Head of caudate nucleus (tissue), 42 donors: Measurements from ENCODE around the gene CST9.
"Not testable (repeated sequence)": the region's sequence is repeated elsewhere in the genome, so short reads cannot be mapped to it uniquely, and the experiment has no call there.

Source experiments
- DNase-seq, 42 donors: peaks; one replicate each; pipeline versions ENCODE4 v3.0.0 to v3.0.0-alpha.2; 2020 to 2021; ENCODE audit warnings: mixed read lengths in 7 of 42
- intact Hi-C: fragments of 100-400 bp; cut with DNase I; formaldehyde crosslinking; loops from one replicate; pipeline ENCODE4 v1.15.0; 2022

Gene CST9

GRCh38 chr20:23627501-23627900 lies 21.8 kb upstream of the CST9 start:
- intact Hi-C loops = no loop called here
- no peak for DNase-seq

DNA sequence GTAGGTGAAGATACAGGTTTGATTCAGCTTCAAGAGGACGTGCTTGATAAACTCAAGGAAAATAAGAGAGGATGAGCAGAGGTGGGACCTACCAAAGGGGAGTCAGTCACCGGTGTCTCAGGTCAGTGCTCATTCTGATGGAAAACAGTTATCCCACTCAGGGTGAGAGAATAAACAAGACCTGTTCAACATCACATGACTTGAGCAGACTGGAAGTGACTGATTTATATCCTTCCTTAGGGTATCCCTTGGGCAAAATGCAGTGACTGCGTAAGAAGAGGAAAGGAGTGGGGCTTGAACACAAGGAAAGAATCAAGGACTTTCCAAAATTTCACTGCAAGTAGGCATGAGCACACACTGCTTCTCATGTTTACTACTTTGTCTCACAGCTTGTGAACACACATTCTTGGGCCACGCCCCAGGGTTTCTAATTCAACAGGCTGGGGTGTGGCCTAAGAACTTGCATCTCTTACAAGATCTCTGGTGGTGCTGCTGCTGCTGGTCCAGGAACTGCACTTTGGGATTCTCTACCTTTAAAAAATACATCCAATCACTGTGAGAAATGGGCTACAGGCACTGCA lies 20.4 kb upstream of the CST9 start:
- intact Hi-C loops = no loop called here
- peak in 1 of 42 donors; percentile 17 for DNase-seq

DNA sequence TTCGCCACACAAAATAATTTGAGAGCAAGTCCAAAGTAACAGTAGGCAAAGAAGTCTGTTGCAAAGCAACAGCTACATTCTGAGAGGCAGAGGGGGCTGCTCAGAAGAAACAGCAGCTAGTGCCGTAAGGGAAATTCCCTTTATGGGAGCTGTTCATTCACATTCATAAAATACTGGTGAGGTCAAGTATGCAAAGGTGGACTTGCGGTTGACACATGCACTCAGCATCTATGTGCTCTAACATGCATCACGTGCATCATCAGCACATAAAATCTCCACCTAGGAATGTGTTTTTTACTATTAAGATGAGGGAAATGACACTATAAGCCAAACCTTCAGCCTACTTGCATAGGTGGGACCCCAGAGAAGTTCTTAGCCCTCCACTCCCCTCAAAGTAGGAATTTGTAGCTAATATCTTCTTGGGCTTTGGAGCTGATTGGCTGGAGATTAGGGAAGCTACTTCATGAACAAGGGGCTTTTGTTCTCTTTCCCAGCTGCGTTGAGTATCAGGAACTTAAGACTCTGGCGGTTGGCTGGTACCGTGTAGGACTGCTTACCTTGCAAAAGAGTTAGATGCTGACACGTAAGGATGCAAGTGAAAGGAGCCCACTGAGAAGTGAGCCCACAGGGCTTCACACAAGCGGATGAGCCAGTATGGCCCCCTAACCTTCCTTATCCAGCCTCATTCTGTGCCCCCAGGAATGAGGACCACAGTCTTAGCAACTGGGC lies 19.7 kb upstream of the CST9 start:
- intact Hi-C loops = no loop called here
- DNase-seq = peak in 1 of 42 donors; percentile 25

- DNase-seq = no peak
- intact Hi-C loops = no loop called here
Observed at GRCh38 chr20:23624324-23624691, 18.6 kb upstream of the CST9 start.

GRCh38 chr20:23623666-23624323 lies 18.1 kb upstream of the CST9 start:
- intact Hi-C loops = no loop called here
- no peak for DNase-seq

DNA sequence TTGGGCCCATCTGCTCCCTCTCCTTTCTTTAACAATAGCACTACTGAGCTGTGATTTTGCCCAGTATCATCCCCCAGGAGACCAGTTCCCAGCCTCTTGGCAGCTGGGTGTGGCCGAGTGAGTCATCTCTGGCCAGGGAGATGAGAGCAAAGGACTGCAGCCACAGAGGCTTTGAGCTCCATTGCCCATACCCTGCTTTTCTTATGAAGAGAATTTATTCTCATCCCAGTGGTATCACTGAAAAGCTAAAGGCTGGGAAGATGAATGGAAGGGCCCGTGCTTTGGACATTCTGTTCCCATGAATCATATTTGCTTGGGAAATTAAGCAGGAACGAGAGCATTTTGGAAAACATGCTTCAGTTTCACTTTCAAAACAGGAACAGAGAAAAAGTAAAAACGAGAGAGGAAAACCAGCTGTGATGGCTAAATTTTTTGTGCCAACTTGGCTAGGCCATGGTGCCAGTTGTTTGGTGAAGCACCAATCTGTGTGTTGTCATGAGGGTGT lies 17.2 kb upstream of the CST9 start:
- peak in 6 of 42 donors; percentile 39 to 81 (median 60) for DNase-seq
- intact Hi-C loops = no loop called here

GRCh38 chr20:23622401-23622800 lies 16.7 kb upstream of the CST9 start:
- DNase-seq, intact Hi-C loops: not testable (repeated sequence)

DNA sequence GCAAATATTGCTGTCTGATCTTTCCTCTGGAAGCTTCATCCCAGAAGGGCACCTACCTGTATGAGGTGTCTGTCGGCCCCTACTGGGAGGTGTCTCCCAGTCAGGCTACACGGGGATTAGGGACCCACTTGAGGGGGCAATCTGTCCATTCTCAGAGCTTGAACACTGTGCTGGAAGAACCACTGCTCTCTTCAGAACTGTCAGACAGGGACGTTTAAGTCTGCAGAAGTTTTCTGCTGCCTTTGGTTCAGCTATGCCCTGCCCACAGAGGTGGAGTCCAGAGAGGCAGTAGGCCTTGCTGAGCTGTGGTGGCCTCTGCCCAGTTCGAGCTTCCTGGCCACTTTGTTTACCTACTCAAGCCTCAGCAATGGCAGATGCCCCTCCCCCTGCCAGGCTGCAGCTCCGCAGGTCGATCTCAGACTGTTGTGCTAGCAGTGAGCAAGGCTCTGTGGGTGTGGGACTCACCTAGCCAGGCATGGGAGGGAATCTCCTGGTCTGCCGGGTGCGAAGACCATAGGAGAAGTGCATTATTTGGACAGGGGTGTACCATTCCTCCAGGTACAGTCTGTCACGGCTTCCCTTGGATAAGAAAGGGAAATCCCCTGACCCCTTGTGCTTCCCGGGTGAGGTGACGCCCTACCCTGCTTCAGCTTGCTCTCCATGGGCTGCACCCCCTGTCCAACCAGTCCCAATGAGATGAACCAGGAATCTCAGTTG lies 15.1 kb upstream of the CST9 start:
- intact Hi-C loops = not testable (repeated sequence)
- DNase-seq = peak in 1 of 42 donors; percentile 21

DNA sequence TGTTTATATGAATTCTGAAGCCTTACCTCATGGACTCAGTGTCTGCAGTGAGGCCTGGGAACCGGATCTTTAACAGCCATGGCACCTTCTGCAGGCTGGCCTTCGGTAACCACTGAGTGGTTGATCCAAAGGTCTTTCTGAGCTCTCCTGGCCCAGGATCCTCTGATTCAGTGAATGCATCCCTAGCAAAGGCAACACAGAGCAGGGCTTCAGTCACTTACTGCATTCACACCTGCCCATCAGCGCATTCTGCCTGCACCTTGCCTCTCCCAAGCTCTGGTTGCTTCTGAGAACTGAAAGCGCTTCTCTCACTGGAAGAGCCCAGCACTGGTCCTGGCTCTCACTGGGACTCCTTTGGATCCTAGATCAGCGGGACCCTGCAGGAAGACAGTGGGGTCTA lies 8.4 kb upstream of the CST9 start:
- DNase-seq = peak in 1 of 42 donors; percentile 36
- intact Hi-C loops = no loop called here

- intact Hi-C loops = no loop called here
- DNase-seq = peak in 7 of 42 donors; percentile 26 to 58 (median 44)
Observed at GRCh38 chr20:23613676-23614075, 8.0 kb upstream of the CST9 start.

GRCh38 chr20:23612396-23612795 lies 6.7 kb upstream of the CST9 start:
- DNase-seq = peak in 2 of 42 donors; percentile 34 to 42
- intact Hi-C loops = no loop called here

DNA sequence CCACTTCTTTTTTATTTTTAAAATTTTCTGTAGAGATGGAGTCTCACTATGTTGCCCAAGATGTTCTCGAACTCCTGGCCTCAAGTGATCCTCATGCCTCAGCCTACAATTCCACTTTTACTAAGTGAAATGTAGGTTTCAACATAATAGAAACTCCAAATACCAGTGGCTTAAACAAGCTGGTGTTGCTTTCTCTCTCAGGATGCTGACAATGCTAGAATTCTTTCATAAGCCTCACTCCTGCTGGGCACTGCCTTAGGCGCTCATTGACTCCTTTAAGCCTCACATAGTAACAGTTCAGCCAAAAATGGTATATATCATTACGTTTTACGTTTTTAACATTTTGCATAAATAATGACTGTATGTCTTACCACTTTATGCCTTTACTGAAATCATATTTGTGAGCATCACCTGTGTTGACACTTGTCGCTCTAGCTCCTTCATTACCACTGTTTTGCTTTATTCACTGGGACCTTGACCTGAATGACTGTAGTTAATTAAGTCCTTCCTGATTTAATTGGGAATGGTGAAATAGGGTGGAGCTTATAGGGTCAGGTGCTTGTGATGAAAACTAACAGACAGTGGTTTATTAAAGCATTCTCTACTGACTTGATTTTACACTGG lies 3.9 kb upstream of the CST9 start:
- no peak for DNase-seq
- intact Hi-C loops = loop anchor here (5.0 kb wide), 1 partner anchor 167 kb away; no protein-coding TSS in a partner anchor

DNA sequence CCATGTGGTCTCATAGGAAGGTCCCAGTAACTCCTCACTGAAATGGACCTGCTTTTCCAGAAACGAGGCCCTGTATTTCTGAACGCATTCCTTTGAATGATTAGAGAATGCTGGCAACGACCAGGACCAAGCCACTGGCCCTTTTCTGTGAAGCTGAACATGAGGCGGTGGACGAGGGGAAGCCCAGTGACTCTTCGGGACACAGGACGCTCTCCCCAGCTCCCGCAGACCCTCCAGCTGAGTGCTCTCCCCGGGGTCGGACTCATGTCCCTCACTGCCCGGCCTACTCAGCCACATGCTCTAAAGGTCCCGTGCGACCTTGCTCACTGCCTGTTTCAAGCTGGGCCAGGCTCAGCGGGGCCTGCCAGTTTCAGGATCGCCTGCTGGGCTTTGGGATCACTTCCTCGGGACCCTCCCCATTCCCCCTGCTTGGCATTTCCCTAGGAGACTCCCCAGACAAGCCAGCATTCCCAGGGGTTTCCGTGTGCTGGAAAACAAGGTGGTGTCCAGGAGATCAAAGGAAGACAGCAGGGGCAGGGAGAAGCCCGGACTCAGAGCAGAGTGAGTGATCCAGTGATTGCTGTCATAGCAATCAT lies 2.6 kb upstream of the CST9 start:
- DNase-seq = peak in 1 of 42 donors; percentile 38
- intact Hi-C loops = loop anchor here (5.0 kb wide), 1 partner anchor 166 kb away; no protein-coding TSS in a partner anchor

DNA sequence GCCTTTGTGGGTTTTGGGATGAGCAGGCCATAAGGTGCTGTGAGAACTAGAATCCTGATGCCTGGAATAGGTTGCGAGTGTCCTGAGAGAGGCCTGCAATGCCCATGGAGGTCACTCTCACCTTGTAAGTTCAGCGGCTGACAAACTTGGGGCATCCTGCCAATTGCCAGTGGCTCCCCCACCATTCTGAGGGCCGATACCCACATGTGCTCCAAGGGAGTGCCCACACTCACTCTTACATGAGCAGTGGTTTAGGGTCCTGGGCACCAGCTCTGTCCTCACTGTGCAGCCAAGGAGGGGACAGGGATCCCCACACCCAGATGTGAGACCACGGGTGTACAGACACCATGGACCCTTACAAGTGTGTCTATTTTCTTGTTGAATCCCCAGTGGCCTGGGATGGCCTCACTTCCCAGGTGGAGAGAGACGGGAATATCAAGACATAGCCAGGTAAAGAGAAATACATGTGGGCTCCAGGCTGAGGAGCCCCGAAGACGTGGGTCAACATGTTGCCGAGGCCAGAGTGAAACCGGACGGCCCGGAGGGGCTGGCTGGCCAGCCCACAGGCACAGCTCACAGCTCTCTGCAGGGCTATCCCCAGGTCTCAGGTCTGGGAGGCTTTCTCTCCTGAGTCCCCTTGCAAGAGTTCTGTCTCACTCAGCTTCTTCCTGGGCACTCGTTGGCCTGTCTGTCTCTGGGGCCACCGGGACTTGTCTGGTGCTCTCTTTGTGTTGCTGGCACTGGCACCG lies 2.0 kb upstream of the CST9 start:
- DNase-seq = peak in 1 of 42 donors; percentile 40
- intact Hi-C loops = loop anchor here (5.0 kb wide), 1 partner anchor 165 kb away; no protein-coding TSS in a partner anchor

GRCh38 chr20:23606652-23607049 lies 934 bp upstream of the CST9 start:
- intact Hi-C loops = loop anchor here (5.0 kb wide), 1 partner anchor 164 kb away; no protein-coding TSS in a partner anchor
- DNase-seq = peak; percentile 46 to 88 (median 76)

GRCh38 chr20:23604306-23604705 lies 1.4 kb downstream of the CST9 start:
- intact Hi-C loops = no loop called here
- DNase-seq = peak in 1 of 42 donors; percentile 21

GRCh38 chr20:23603321-23603720 lies 2.4 kb downstream of the CST9 start:
- no peak for DNase-seq
- intact Hi-C loops = no loop called here

- intact Hi-C loops = no loop called here
Observed at GRCh38 chr20:23602699-23603098, 3.0 kb downstream of the CST9 start.

More at GRCh38 chr20:23602699-23603098, 3.0 kb downstream of the CST9 start:
- DNase-seq = peak in 1 of 42 donors; percentile 33
